K562 (cell line): ENCODE data around the gene DAO. TPM values are rescaled to one million over a fixed set of nuclear protein-coding genes. Genes with fewer than 3 reads are reported as not detected.

ENCODE experiments used
- CBX2 ChIP-seq: fragments of 200-600 bp; sonication (generic); IDR thresholded peaks from one replicate; pipeline ENCODE4 v1.6.1; 2012; ENCODE audit warnings: mild to moderate bottlenecking, low read length, inconsistent platforms; ENCODE audit not compliant: insufficient read depth, poor library complexity, severe bottlenecking
- CREBBP ChIP-seq: IDR thresholded peaks from one replicate; pipeline ENCODE4 v1.6.1; 2012; ENCODE audit warnings: low read depth, mild to moderate bottlenecking, control low read depth, inconsistent platforms, low read length
- ERF ChIP-seq: fragments of 450-650 bp; formaldehyde crosslinking; IDR thresholded peaks from 2 replicates; pipeline ENCODE4 v1.4.0; 2020; ENCODE audit warnings: mild to moderate bottlenecking, mixed read lengths
- HDAC2 ChIP-seq: fragments of 450-650 bp; IDR thresholded peaks from 2 replicates; pipeline ENCODE4 v1.6.1; 2016; ENCODE audit warnings: mild to moderate bottlenecking
- KDM1A ChIP-seq, 2 experiments: fragments of 450-650 bp; IDR thresholded peaks; 2 replicates each; pipeline ENCODE4 v1.6.1; 2016; ENCODE audit warnings: mild to moderate bottlenecking in 2 of 2
- KDM4B ChIP-seq, 2 experiments: fragments of 450-650 bp in 1 of 2; sonication (generic) in 1 of 2; IDR thresholded peaks; 2 replicates each; pipeline ENCODE4 v1.6.1; 2016 to 2017; ENCODE audit warnings: borderline replicate concordance in 2 of 2, antibody characterized with exemption in 1 of 2, low read depth in 1 of 2, mild to moderate bottlenecking in 1 of 2
- NFIC ChIP-seq: fragments of 450-650 bp; IDR thresholded peaks from 2 replicates; pipeline ENCODE4 v1.6.1; 2017; ENCODE audit warnings: mild to moderate bottlenecking, inconsistent platforms
- NR0B1 ChIP-seq: fragments of 450-650 bp; IDR thresholded peaks from one replicate; pipeline ENCODE4 v1.6.1; 2018; ENCODE audit warnings: mild to moderate bottlenecking, moderate library complexity; ENCODE audit not compliant: partially characterized antibody
- PHF21A ChIP-seq: fragments of 450-650 bp; IDR thresholded peaks from 2 replicates; pipeline ENCODE4 v1.6.1; 2017; ENCODE audit warnings: low read depth, borderline replicate concordance
- RBFOX2 ChIP-seq: fragments of 200-400 bp; formaldehyde crosslinking; IDR thresholded peaks from 2 replicates; pipeline ENCODE4 v1.6.1; 2017; ENCODE audit warnings: low read depth, mild to moderate bottlenecking, low read length, moderate library complexity
- TRIM28 ChIP-seq: fragments of 450-650 bp; IDR thresholded peaks from 2 replicates; pipeline ENCODE4 v1.6.1; 2017
- XRCC5 ChIP-seq: fragments of 200-400 bp; formaldehyde crosslinking; IDR thresholded peaks from 2 replicates; pipeline ENCODE4 v1.6.1; 2017; ENCODE audit warnings: low read depth, mild to moderate bottlenecking, low read length
- ZBTB7A ChIP-seq: IDR thresholded peaks from 2 replicates; pipeline ENCODE4 v1.6.1; 2011; ENCODE audit warnings: low read depth, mild to moderate bottlenecking, low read length, moderate library complexity, borderline replicate concordance; ENCODE audit not compliant: control insufficient read depth
- ZEB2 ChIP-seq: fragments of 450-650 bp; IDR thresholded peaks from 2 replicates; pipeline ENCODE4 v1.6.1; 2016
- ZNF197 ChIP-seq: fragments of 200-800 bp; sonication (Bioruptor generic); IDR thresholded peaks from 2 replicates; pipeline ENCODE4 v1.6.1; 2016; ENCODE audit warnings: low read depth, missing genetic modification characterization, missing compliant biosample characterization
- ZNF551 ChIP-seq: fragments of 250-450 bp; sonication (Bioruptor Pico); IDR thresholded peaks from 2 replicates; pipeline ENCODE4 v1.5.0; 2021; ENCODE audit warnings: mild to moderate bottlenecking, moderate library complexity
- ZNF609 ChIP-seq: sonication (generic); formaldehyde crosslinking; IDR thresholded peaks from 2 replicates; pipeline ENCODE4 v1.8.1; 2023; ENCODE audit warnings: missing genetic modification reagents, mild to moderate bottlenecking, borderline replicate concordance
- ZNF764 ChIP-seq: fragments of 250-450 bp; sonication (Bioruptor Pico); IDR thresholded peaks from 2 replicates; pipeline ENCODE4 v1.4.0; 2020; ENCODE audit warnings: low read depth, mild to moderate bottlenecking, moderate library complexity
- ZNF780A ChIP-seq: fragments of 250-450 bp; sonication (Bioruptor Pico); IDR thresholded peaks from 2 replicates; pipeline ENCODE4 v1.5.0; 2021; ENCODE audit warnings: mild to moderate bottlenecking
- ZSCAN32 ChIP-seq: fragments of 450-650 bp; formaldehyde crosslinking; IDR thresholded peaks from 2 replicates; pipeline ENCODE4 v1.4.0; 2020; ENCODE audit warnings: mild to moderate bottlenecking, moderate library complexity
- polyA plus RNA-seq, 8 experiments: library from polyadenylated mRNA; depleted of rRNA in 4 of 8; stranded (reverse) in 5 of 8; unstranded in 3 of 8; fragments of >200 nt; fragmentation: Nextera tagmentation in 2 of 8; fragmentation: Illumina TruSeq in 1 of 8; extraction: Ambion mirVana in 2 of 8; extraction: Trizol in 1 of 8; gene quantifications; 2 replicates each; pipeline versions ENCODE4 v1.2.1 to v1.2.3, GENCODE V29; 2011 to 2014; ENCODE audit warnings: inconsistent platforms in 1 of 8, missing spikeins in 1 of 8
- total RNA-seq, 7 experiments: library from RNA; depleted of rRNA in 6 of 7; stranded (reverse); fragments of >200 nt in 6 of 7; fragmentation: Illumina TruSeq in 2 of 7; extraction: Trizol in 2 of 7; gene quantifications; 2 replicates each; pipeline versions ENCODE4 v1.2.1 to v1.2.3, GENCODE V29; 2011 to 2021; ENCODE audit warnings: low replicate concordance in 1 of 7
- TF ChIP-seq, protein P1 (sequence below): fragments of 450-650 bp; IDR thresholded peaks from 2 replicates; pipeline ENCODE4 v1.6.1; 2016; ENCODE audit warnings: borderline replicate concordance

DAO gene
- total and polyA plus RNA-seq, 9 of the 15 experiments (the other 6 are each of a cell fraction or from before 2014, with no cell fraction given): not detected

- TF ChIP-seq ZNF609 (CRISPR knock-in tag) (no peak), ZSCAN32 (CRISPR knock-in tag) (no peak), ZNF780A (CRISPR knock-in tag) (no peak), RBFOX2 (peak; percentile 53), NR0B1 (no peak), ZNF764 (no peak), ZBTB7A (0 out of 2 replicates have a peak, but pooled peaks have one; percentile 62), ERF (CRISPR knock-in tag) (0 out of 2 replicates have a peak, but pooled peaks have one; percentile 62), ZNF197 (no peak), ZEB2 (no peak), KDM1A (IDR thresholded peaks at IDR 0.05) (peak in 1 of 2 experiments; percentile 24; a peak in 1 of 4 replicates), XRCC5 (no peak), NFIC (peak; percentile 25; the same call in 1 of the 2 replicates), CREBBP (no peak), ZNF551 (no peak), HDAC2 (peak; percentile 74; the same call in 1 of the 2 replicates), CBX2 (no peak), PHF21A (0 out of 2 replicates have a peak, but pooled peaks have one; percentile 13), KDM4B (IDR thresholded peaks at IDR 0.05; ENCODE audit: borderline replicate concordance in 2 of 2, low read depth in 1 of 2) (no peak), TRIM28 (no peak)
- TF ChIP-seq, protein P1, sequence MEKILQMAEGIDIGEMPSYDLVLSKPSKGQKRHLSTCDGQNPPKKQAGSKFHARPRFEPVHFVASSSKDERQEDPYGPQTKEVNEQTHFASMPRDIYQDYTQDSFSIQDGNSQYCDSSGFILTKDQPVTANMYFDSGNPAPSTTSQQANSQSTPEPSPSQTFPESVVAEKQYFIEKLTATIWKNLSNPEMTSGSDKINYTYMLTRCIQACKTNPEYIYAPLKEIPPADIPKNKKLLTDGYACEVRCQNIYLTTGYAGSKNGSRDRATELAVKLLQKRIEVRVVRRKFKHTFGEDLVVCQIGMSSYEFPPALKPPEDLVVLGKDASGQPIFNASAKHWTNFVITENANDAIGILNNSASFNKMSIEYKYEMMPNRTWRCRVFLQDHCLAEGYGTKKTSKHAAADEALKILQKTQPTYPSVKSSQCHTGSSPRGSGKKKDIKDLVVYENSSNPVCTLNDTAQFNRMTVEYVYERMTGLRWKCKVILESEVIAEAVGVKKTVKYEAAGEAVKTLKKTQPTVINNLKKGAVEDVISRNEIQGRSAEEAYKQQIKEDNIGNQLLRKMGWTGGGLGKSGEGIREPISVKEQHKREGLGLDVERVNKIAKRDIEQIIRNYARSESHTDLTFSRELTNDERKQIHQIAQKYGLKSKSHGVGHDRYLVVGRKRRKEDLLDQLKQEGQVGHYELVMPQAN: no peak
These were observed 41.5 kb upstream of the DAO start (continued) for GRCh38 chr12:108838194-108839017.
